GM12891 (cell line): Measurements from ENCODE around the gene GGPS1.

Experiments used
- POLR2A ChIP-seq: IDR thresholded peaks from 2 replicates; pipeline ENCODE4 v1.6.1; 2011; ENCODE audit warnings: low read depth, low read length, control low read depth
- POLR2AphosphoS5 ChIP-seq: IDR thresholded peaks from 2 replicates; pipeline ENCODE4 v1.6.1; 2011; ENCODE audit warnings: low read depth, low read length, control low read depth
- POU2F2 ChIP-seq: IDR thresholded peaks from 2 replicates; pipeline ENCODE4 v1.6.1; 2011; ENCODE audit warnings: low read depth, mild to moderate bottlenecking, control low read depth, low read length, moderate library complexity
- SPI1 ChIP-seq: IDR thresholded peaks from 2 replicates; pipeline ENCODE4 v1.6.1; 2011; ENCODE audit warnings: low read depth, low read length, control low read depth
- TAF1 ChIP-seq: IDR thresholded peaks from 2 replicates; pipeline ENCODE4 v1.6.1; 2011; ENCODE audit warnings: low read depth, low read length, control low read depth

- TF ChIP-seq POU2F2 = no peak
- TF ChIP-seq POLR2A = no peak
- TF ChIP-seq TAF1 = no peak
- no peak for TF ChIP-seq POLR2AphosphoS5
- TF ChIP-seq SPI1 = no peak
Measured at GRCh38 chr1:235287208-235287882, 41.0 kb upstream of the GGPS1 start.
